GM10847 (cell line): ENCODE results near the gene LGALS1.

Experiments
- POLR2A ChIP-seq: IDR thresholded peaks from 2 replicates; pipeline ENCODE4 v1.6.1; 2011; ENCODE audit not compliant: insufficient read length; ENCODE audit errors: extremely low read depth

Gene LGALS1

GRCh38 chr22:37634417-37634924, 41.0 kb upstream of the LGALS1 start:
- TF ChIP-seq POLR2A: peak; percentile 2

DNA sequence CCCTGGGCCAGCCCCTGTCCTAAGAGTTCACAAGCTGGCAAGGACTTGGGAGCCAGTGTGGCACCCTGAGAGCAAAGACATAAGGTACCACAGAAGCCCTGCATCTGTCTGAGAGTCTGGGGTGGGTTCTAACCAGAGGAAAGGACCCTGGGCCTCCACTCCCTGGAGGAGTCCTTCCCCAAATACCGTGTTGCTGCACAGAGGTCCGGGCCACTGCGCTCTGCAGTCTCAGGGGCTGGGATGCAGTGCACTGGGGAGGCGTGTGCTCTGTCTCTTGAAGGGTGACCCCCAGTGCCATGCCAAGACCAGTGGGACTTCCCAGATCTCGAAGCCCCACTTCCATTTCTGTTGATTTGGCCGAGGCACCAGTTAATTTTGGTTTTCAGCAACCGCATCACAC, 40.3 kb upstream of the LGALS1 start:
- no peak for TF ChIP-seq POLR2A

DNA sequence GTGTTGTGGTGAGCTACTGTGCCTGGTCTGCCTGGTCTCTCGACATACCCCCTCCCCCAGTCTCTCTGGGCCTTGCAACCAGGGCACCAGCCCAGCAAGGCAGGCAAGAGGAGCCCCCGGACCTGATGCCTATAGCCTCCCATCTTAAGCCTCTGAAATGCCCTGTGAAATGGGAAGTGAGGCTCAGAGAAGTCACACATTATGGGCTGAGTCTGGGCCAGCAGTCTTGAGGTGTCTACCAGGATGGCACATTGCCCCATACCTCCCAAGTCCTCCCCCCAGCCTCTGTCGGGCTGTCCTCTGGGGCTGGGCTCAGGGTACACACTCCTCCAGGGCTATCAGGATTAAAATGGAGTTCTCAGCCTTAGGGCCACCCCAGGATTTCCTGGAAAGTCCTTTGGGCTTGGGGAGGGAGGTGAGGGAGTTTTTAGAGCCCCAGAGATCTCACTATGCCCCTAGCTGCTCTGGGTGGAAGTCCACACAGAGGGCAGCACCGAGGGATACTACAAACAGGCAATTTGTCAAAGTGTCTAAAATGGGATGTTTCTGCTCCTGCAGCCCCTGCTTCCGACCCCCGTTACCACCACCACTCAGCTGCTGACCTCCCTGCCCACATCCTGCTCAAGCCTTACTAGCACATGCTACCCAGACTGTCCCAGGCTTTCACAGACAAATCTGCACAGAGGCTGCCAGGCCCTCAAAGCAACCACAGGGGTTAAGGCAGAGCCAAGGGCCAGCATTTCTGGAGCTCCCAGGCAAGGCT, 39.1 kb upstream of the LGALS1 start:
- TF ChIP-seq POLR2A: no peak

GRCh38 chr22:37636949-37637273, 38.5 kb upstream of the LGALS1 start:
- TF ChIP-seq POLR2A: no peak

DNA sequence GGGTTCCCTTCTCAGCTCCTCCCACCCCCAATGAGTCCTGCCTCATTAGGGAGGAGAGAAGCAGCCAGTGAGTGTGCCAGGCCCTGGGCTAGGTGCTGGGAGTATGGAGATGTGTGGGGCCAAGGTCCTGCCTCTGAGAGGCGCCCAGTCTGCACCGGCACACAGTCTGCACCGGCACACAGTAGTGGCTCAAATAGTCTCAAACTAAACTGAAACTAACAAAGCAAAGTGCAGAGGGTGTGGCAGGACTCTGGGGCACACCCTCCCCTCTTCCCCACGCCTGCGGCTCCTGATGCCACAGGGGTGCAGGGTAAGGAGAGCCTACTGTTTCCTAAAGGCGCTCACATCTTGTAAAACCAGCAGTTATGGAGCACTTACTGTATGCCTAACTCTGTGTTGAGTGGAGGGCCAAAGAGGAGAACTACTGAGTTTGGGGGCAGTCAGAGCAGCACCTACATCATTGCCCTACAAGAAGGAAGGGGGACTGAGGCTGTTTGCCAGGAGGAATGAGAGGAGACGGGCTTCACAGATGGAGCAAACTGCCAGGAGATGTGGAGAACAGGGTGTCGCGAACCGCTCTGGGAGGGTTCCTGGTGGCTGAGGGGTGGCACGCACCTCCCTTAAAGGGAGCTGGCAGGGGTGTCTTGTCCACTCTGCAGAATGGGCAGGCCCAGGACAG, 36.9 kb upstream of the LGALS1 start:
- no peak for TF ChIP-seq POLR2A

- no peak for TF ChIP-seq POLR2A
These were observed 36.2 kb upstream of the LGALS1 start, which contains the start of gene SH3BP1 for GRCh38 chr22:37639070-37639760. Gene SH3BP1 (plus strand): TSS chr22:37639669. CDS start chr22:37639788, 119 bp downstream.

DNA sequence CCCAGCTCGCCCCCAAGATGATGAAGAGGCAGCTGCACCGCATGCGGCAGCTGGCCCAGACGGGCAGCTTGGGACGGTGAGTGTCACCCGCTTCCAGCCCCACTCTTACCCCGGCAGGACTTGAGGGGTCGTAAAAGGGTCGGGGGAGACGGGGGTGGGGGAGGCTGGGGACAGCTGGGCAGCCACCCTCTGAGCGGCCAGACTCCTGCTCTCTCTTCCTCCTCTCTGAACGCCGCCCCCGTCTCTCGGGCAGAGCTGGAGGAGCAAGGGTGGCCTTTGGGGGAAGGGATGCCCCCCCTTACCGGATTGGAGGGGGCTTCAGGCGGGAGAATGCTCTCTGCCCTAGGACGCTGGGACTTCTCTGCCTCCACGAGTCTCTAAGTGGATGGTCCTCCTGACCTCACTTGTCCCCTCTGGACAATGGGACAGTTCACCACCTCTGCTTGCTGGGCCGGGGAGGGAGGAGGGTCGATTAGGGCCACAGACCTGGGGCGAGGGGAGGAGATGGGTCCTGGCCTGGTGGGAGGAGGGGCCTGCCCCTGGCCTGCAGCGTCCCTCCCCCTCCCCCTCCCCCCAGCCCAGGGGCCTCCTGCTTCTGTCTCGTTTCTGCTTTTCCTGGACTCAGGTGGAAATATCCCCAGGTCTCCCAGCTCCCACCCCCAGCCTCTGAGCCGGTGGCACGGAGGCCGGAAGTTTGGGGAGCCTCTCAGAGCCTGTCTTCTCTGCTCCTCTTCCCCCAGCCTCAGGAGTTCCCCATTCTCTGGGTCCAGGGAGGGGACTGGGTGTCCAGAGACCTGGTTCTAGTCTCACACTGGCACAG, 35.5 kb upstream of the LGALS1 start:
- no peak for TF ChIP-seq POLR2A

DNA sequence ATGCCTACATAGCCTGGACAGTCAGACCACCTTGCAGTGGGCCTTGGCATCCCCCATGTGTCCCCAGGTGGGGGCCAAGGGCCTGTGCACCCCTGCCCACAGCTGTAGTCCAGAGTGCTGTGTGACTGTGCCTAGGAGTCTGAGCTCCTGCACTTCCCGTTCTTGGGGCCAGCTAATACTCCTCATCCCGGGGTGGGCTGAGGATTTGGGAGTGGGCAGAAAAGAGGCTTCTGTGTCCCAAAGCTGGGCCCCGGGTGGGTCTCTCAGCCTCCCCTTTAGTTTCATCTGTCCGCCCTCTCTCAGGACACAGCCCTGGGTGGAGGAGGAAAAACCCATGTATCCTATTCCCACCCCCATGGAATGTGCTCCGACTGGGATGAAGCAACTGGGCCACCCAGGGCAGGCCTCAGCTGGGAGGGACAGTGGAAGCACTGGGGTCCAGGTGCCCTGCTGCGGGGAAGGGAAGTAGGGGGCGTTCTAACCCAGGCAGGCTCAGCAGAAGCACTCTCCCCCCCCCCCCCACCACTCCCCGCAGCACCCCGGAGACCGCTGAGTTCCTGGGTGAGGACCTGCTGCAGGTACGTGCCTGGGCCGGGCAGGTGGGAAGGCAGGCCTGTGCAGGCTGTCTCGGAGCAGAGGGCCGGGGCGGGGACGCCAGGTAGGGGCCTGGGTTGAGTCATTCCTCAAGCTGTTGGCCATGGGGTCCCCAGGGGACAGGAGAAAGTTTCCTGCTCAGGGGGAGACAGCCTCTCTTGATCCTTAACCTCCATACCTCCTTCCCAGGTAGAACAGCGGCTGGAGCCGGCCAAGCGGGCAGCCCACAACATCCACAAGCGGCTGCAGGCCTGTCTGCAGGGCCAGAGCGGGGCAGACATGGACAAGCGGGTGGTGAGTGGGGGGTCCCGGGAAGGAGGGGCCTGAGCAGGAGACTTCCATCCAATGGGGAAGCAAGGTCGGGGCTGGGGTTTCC, 34.6 kb upstream of the LGALS1 start:
- TF ChIP-seq POLR2A: no peak

GRCh38 chr22:37641561-37641949, 33.9 kb upstream of the LGALS1 start:
- TF ChIP-seq POLR2A: no peak

DNA sequence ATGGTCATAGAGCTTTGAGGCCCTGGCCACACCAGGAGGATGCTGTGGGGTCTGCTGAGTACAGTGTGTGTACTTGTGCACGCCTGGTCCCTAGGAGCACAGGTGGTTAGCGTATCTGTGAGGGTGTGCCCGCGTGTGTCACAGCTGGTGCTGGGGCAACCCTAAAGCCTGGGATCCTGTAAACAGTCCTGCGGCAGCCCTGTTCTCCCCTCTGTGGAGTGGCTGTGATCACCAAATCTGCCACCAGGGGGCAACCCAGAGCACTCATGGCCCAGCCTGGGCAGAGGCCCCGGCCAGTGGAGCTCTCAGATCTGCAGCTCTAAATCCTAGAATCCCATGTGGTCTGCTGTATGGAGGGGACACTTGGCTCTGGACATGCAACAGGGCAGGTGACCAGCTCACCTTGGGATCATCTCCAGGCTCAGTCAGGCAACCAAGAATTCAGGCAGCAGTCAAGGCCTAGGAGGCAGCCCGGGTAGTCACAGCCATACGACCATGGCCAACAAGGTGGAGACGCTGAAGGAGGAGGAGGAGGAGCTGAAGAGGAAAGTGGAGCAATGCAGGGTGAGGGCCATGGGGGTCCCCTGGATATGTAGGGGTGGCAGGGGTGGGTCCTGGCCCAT, 32.1 kb upstream of the LGALS1 start:
- TF ChIP-seq POLR2A: no peak

DNA sequence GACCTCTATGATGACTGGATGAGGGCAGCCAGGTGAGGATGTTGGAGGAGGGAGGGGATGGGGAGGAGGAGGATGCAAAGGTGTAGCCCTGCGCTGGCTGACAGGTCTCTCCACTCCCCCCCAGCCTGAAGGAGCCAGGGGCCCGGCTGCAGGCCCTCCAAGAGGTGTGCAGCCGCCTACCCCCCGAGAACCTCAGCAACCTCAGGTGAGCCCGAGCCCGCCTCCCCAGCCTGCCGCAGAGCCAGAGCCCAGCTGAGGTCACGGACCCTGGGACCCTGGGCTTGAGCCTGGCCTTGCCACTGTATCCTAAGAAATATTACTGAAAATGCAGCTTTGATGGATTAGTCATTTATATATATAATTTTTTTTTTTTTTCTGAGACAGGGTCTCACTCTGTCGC, 28.1 kb upstream of the LGALS1 start:
- TF ChIP-seq POLR2A: no peak

GRCh38 chr22:37647928-37648327, 27.5 kb upstream of the LGALS1 start:
- no peak for TF ChIP-seq POLR2A

GRCh38 chr22:37650463-37651136, 24.8 kb upstream of the LGALS1 start:
- TF ChIP-seq POLR2A: no peak
